IPS-15b (cell line): ENCODE data around the gene GPRC5B.

ENCODE experiments used
- H3K27me3 ChIP-seq: one replicate; pipeline ENCODE4 v1.6.1; 2013; ENCODE audit warnings: low read length; ENCODE audit not compliant: control insufficient read depth, insufficient read depth
- H3K36me3 ChIP-seq: one replicate; pipeline ENCODE4 v1.6.1; 2013; ENCODE audit warnings: low read length; ENCODE audit not compliant: control insufficient read depth, insufficient read depth
- H3K4me1 ChIP-seq: one replicate; pipeline ENCODE4 v1.6.1; 2013; ENCODE audit warnings: mild to moderate bottlenecking, low read length; ENCODE audit not compliant: control insufficient read depth, insufficient read depth
- H3K4me3 ChIP-seq: one replicate; pipeline ENCODE4 v1.5.1; 2013; ENCODE audit warnings: low read depth, low read length
- H3K9ac ChIP-seq: one replicate; pipeline ENCODE4 v1.6.1; 2013; ENCODE audit warnings: low read depth, mild to moderate bottlenecking, low read length
- H3K9me3 ChIP-seq: one replicate; pipeline ENCODE4 v1.6.1; 2013; ENCODE audit warnings: mild to moderate bottlenecking, low read length; ENCODE audit not compliant: control insufficient read depth, insufficient read depth

GPRC5B gene

DNA sequence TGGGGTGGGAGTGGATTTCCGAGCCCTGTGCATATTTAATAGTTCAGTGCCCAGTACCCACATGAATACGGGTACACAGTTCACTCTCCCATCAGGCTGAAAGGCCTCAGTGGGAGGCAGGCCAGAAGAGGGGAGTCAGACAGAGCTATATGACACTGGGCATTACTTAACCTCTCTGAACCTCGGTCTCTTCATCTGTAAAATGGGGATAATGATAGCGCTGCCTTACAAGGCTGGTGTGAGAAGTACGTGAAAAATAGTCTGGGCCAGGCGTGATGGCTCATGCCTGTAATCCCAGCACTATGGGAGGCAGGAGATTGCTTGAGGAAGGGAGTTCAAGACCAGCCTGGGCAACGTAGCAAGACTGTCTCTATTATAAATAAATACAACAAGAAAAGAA is 3.6 kb downstream of the GPRC5B start:
- peaks cover 24% of the 10 kb centered on the region for H3K4me1 ChIP-seq

DNA sequence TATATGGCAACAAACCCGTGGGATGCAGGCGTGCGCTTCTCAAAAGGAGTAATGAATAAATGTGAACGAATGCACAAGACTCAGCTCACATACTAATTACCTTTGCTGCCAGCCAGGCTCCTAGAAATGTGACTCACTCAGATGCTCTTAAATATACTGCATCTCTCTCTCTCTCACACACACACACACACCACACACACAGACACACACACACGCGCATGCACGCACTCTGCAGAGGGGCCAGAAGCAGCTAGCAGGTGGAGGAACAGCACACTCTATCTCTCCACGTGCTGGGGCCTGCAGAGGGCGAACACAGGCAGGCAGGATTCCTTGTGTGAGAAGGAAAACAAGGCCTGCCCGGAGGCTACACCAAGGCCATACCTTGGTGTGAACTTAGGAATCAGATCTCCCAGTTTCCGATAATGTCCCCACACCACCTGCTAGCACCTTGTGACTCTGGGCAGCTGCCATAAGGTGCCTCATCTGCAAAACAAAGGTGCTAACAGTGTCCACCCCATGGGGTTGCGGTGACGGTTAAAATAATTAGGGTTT is 5.3 kb downstream of the GPRC5B start:
- Histone ChIP-seq H3K9ac (no peak overlapping the region), H3K4me1 (peaks cover 26% of the 10 kb centered on the region), H3K4me3 (no peak overlapping the region), H3K27me3 (no peaks in the 10 kb centered on the region), H3K36me3 (peaks cover 13% of the 10 kb centered on the region), H3K9me3 (no peaks in the 10 kb centered on the region)

More for the DNA sequence above, 3.6 kb downstream of the GPRC5B start:
- peaks cover 17% of the 10 kb centered on the region for H3K36me3 ChIP-seq
- peaks cover 11% of the 10 kb centered on the region for H3K27me3 ChIP-seq
- no peaks in the 10 kb centered on the region for H3K9me3 ChIP-seq
- no peak overlapping the region for H3K4me3 ChIP-seq
- H3K9ac ChIP-seq, result no peak overlapping the region

DNA sequence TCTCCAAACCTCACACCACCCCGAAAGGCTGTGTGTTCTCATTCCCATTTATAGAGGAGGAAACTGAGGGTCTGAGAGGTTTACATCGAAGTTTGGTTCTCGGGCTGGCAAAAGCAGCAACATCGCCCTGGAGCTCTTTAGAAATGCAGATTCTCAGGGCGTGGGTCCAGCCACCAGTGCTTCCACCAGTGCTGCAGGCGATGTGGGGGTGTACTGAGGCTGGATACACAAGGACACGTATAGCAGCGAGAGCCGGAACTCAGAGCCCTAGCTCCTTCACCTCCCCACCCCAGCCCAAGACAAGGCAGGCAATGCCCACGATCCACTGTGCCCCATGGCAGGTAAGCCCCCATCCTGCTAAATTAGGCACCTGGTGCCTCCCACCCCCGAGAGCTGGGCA is 5.9 kb downstream of the GPRC5B start:
- H3K4me3 ChIP-seq, result no peak overlapping the region
- peaks cover 13% of the 10 kb centered on the region for H3K36me3 ChIP-seq
- H3K9ac ChIP-seq, result peak overlapping the region; percentile 9
- no peaks in the 10 kb centered on the region for H3K9me3 ChIP-seq
- peaks cover 26% of the 10 kb centered on the region for H3K4me1 ChIP-seq
- no peaks in the 10 kb centered on the region for H3K27me3 ChIP-seq

DNA sequence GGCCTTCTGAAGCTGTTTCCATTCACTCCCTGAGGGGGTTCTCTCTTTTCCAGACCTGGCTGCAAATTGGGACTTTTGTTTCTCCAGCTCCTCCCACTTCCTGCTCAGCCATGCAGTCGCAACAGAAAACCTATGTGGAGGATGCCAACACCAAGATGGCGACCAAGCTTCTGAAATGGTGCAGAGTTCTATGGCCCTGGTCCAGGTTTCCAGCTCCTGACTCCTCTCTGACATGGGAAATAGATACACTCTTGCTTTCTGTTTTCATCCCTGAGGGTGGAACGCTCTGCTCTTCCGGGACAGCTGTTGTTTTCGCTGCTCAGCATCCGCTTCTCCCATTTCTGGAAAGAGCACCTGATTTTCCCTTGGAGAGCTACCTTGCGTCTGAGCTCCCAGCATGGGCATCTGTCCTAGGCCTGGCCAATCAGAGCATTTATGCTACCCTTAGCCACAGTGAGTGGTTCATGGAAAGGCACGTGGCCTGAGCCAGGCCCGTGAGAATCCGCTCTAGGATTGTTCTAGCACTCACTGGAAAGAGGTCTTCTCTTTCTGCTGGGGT is 8.1 kb downstream of the GPRC5B start:
- Histone ChIP-seq H3K4me3 (no peak overlapping the region), H3K27me3 (no peaks in the 10 kb centered on the region), H3K36me3 (peaks cover 29% of the 10 kb centered on the region), H3K9ac (no peak overlapping the region), H3K4me1 (peaks cover 24% of the 10 kb centered on the region), H3K9me3 (no peaks in the 10 kb centered on the region)

DNA sequence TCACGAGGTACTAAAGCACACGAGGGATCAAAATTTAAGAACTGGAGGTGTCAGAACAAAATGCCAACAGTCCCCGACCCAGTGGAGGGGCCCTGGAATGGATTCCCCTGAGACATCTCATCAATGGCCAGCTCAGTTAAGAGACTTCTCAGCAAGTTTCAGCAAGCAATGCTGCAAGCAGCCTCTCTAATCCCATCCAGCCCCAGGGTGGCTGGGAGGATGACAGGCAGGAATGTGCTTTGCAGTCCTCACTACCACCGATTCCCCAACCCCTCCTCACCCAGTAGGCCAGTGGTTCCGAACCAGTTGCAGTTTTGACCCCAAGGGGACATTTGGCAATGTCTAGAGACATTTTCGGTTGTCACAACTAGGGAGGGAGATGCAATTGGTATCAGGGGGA is 8.7 kb downstream of the GPRC5B start:
- no peak overlapping the region for H3K4me3 ChIP-seq
- no peaks in the 10 kb centered on the region for H3K9me3 ChIP-seq
- H3K27me3 ChIP-seq, result no peaks in the 10 kb centered on the region
- peaks cover 19% of the 10 kb centered on the region for H3K4me1 ChIP-seq
- peaks cover 36% of the 10 kb centered on the region for H3K36me3 ChIP-seq
- H3K9ac ChIP-seq, result no peak overlapping the region

DNA sequence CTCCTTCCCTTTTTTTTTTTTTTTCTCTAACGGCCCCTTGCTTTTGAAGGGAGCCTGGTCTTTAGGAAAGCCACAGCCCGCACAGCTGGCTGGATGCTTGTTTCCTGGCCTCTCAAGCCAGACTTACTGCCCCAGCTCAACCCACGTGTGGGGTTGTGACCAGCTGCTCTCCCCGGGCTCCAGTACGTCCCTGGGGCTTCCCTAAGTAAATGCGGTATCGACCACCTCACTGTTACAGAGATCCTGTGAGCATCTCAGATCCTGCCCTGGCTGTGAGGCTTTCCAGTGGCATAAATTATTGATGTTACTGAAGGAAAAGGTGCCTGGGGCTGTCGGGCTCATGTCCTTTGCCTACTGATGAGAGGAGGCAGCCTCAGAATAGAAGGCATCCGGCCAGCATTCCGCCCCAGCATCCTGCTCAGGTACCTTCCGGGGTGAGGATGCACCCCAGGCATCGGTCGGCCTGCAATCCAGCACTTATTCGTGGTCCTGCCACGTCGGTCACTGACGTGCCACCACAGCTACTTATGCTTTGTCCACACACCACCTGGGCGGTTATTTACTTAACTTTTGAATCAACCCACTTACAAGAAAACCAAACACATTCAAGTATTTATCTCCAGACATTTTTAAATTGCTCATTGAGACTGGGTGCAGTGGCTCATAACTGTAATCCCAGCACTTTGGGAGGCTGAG is 9.6 kb downstream of the GPRC5B start:
- Histone ChIP-seq H3K27me3 (no peaks in the 10 kb centered on the region), H3K9ac (no peak overlapping the region), H3K4me3 (no peak overlapping the region)

DNA sequence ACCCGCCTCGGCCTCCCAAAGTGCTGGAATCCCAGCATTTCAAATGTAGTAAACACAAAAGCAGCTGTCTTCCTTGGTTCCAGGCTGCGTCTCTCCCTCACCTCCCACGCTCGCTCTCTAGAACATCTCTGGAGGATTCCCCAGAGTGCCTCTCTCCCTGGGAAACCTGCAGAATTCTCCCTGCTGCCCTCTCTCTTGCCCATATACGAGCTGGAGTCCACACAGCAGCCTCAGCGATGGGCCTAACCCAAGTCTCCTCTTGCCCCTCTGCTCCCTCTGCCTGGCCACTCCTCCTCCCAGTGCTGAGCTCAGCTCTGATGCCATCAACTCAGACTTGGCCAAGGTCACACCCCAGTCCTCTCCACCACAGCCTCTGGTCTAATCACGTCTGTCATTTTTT is 10.6 kb downstream of the GPRC5B start:
- no peaks in the 10 kb centered on the region for H3K9me3 ChIP-seq
- peaks cover 43% of the 10 kb centered on the region for H3K36me3 ChIP-seq
- no peak overlapping the region for H3K4me3 ChIP-seq
- no peaks in the 10 kb centered on the region for H3K27me3 ChIP-seq
- no peak overlapping the region for H3K9ac ChIP-seq
- H3K4me1 ChIP-seq, result peaks cover 15% of the 10 kb centered on the region

More for the DNA sequence above, 9.6 kb downstream of the GPRC5B start:
- peaks cover 40% of the 10 kb centered on the region for H3K36me3 ChIP-seq
- peaks cover 19% of the 10 kb centered on the region for H3K4me1 ChIP-seq
- no peaks in the 10 kb centered on the region for H3K9me3 ChIP-seq

DNA sequence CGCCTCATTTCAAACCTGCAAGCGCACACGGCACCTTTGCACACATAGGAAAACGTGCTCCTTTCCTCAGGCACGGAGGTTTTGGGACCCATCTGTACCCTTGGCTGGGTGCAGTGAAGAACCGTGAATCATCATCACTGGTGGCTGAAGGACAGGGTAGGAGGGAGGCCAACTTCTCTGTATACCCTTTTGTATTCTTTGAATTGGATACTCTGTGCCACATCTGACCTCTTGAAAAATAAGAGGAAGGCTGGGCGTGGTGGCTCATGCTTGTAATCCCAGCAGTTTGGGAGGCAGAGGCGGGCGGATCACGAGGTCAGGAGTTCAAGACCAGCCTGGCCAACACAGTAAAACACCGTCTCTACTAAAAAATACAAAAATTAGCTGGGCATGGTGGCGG is 11.7 kb downstream of the GPRC5B start:
- H3K27me3 ChIP-seq, result no peaks in the 10 kb centered on the region
- peaks cover 43% of the 10 kb centered on the region for H3K36me3 ChIP-seq
- H3K9ac ChIP-seq, result no peak overlapping the region

DNA sequence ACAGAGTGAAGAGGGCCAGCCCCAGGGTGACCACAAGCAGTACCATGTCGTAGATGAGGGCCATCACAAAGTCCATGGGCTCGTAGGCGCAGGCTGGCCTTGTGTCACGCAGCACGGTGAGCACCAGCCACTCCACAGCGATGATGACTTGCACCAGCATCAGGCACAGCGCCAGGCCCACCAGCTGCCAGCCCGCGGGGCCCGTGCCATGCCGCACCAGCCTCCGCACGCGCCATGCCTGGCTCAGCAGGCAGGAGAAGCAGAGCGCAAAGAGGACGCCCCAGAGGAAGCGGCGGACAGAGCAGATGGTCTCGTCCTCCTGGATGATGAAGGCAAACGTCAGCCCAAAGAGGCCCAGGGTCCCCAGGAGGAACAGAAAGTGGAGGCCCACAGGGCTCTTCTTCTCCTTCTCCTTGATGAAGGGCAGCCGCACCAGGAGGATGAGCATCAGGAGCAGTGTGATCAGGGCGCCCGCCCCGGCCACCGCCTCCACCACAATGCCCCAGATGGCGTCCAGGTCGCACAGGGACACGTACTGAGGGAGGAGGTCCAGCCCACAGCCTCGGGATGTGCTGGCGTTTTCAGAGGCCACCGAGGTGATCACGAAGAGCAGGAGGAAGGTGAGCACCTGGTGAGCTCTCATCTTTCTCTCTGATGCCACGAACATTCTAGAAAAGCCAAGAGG is 12.3 kb downstream of the GPRC5B start:
- peaks cover 9% of the 10 kb centered on the region for H3K4me1 ChIP-seq
- H3K9me3 ChIP-seq, result no peaks in the 10 kb centered on the region
- no peak overlapping the region for H3K4me3 ChIP-seq
- H3K9ac ChIP-seq, result no peak overlapping the region
- H3K36me3 ChIP-seq, result peaks cover 49% of the 10 kb centered on the region
- no peaks in the 10 kb centered on the region for H3K27me3 ChIP-seq

More for the DNA sequence above, 11.7 kb downstream of the GPRC5B start:
- H3K4me3 ChIP-seq, result no peak overlapping the region
- peaks cover 9% of the 10 kb centered on the region for H3K4me1 ChIP-seq
- H3K9me3 ChIP-seq, result no peaks in the 10 kb centered on the region

DNA sequence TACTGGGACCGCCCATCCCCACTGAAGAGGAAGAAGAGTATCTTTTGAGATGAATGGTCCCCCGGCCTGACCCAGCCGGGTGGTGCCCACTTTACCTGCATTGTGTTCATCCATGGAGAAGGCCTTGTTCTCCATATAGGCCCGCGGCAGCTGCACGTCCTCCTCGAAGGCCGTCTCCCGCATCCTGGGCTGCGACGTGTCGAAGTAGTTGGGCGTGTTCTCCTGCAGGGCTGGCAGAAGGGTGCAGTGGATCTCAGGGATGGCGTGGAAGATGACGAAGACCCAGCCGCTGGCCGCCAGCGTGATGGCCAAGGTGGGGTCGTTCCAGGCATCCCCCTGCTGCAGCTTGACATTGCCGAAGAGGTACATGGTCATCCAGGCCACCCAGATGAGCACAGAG is 12.9 kb downstream of the GPRC5B start:
- Histone ChIP-seq H3K9me3 (no peaks in the 10 kb centered on the region), H3K9ac (no peak overlapping the region), H3K27me3 (no peaks in the 10 kb centered on the region), H3K36me3 (peaks cover 55% of the 10 kb centered on the region), H3K4me3 (no peak overlapping the region), H3K4me1 (peaks cover 8% of the 10 kb centered on the region)

DNA sequence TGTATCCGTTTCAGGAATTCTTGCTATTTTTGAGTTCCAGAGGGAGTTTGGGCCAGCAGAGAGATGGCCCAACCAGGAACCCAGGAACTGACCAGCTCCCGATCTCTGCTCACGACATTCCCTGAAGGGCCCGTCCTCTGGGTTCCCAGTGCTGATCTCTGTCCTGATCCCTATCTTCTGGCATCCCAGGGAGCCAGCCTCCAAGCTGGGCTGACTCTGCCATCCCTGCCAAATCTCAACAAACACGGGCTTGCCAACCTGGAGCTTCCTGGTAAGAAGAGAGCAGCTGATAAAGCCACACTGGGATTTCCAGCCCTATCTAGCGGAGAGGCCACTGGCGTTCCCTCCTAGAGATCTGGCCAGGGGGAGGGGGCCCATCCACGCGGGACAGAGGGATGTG is 16.2 kb downstream of the GPRC5B start:
- Histone ChIP-seq H3K4me3 (no peak overlapping the region), H3K9me3 (no peaks in the 10 kb centered on the region), H3K9ac (no peak overlapping the region), H3K4me1 (no peaks in the 10 kb centered on the region), H3K36me3 (peaks cover 54% of the 10 kb centered on the region), H3K27me3 (no peaks in the 10 kb centered on the region)

DNA sequence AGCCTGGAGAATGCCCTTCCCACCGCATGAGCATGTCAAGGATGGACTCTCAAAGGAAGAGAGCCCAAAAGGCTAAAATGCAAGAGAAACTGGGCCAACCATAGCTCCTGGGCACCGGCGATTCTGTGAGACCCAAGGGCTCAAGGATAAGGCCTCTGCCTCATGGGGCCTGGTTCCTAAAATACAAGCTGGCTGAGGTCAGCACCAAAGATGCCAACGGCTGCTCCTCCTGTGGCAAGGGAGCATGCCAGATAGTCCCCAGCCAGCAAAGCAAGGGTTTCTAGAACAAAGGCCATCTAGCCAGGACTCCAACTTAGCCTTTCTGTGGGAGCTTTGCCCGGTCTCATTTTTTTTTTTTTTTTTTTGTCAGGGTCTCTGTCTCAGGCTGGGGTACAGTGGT is 20.1 kb downstream of the GPRC5B start:
- Histone ChIP-seq H3K9me3 (no peaks in the 10 kb centered on the region), H3K36me3 (peaks cover 26% of the 10 kb centered on the region), H3K4me3 (no peak overlapping the region), H3K27me3 (no peaks in the 10 kb centered on the region), H3K9ac (no peak overlapping the region), H3K4me1 (peaks cover 23% of the 10 kb centered on the region)
